ENCODE results near the gene HDDC2.

DNA sequence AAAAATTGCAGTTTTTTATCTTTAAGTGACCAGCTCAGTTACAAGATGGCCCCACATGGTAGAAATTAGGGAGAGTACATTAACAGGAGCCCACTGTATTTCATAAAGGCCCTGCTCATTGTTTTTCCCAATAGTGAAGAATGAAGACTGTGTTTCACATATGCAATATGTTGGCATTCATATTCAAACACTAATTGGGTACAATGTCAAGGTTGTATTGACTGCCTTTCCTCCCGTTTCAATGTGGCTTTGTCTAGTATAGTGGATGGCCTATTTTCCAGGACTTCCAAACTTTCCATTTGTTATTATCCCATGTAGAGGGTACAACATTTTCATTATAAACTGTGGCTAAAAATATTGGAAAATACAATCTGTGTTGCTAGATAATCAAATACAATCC lies 51.3 kb downstream of the HDDC2 start:
- TF ChIP-seq, protein P1, sequence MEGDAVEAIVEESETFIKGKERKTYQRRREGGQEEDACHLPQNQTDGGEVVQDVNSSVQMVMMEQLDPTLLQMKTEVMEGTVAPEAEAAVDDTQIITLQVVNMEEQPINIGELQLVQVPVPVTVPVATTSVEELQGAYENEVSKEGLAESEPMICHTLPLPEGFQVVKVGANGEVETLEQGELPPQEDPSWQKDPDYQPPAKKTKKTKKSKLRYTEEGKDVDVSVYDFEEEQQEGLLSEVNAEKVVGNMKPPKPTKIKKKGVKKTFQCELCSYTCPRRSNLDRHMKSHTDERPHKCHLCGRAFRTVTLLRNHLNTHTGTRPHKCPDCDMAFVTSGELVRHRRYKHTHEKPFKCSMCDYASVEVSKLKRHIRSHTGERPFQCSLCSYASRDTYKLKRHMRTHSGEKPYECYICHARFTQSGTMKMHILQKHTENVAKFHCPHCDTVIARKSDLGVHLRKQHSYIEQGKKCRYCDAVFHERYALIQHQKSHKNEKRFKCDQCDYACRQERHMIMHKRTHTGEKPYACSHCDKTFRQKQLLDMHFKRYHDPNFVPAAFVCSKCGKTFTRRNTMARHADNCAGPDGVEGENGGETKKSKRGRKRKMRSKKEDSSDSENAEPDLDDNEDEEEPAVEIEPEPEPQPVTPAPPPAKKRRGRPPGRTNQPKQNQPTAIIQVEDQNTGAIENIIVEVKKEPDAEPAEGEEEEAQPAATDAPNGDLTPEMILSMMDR (IDR thresholded peaks at IDR 0.05) = no peak
- TF ChIP-seq POLR2A (IDR thresholded peaks at IDR 0.05) = no peak

Measured in body of pancreas (tissue), 4 donors.